Stimulated activated CD8-positive, alpha-beta memory T cell treated with anti-CD3 and anti-CD28 coated beads, Interleukin-4, amount 100 ng/mL, for 1 hour (primary cell): ENCODE data around the gene GPRC5D.

Experiments used
- DNase-seq, 2 donors: peaks; one replicate each; pipeline ENCODE4 v3.0.0-alpha.2; 2020; ENCODE audit warnings: low read depth in 2 of 2, low spot score in 1 of 2

The GPRC5D gene

DNA sequence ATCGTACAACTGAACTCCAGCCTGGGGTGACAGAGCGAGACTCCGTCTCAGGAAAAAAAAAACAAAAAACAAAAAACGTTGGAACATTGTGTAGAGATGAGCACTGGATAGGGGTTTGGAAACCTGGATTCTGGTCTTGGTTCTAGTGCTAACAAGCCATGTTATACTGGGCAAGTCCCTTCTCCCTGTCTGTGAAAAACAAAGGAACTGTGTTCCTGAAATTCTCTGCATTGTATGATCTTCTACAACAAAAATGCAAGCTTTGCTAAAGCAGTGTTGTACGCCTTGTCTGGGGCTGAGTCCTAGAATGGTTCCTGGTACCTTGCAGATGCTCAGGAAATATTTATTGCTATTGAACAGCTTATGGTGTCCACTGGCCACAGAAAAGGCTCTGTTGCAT, 13.4 kb downstream of the GPRC5D start:
- DNase-seq: no peak

DNA sequence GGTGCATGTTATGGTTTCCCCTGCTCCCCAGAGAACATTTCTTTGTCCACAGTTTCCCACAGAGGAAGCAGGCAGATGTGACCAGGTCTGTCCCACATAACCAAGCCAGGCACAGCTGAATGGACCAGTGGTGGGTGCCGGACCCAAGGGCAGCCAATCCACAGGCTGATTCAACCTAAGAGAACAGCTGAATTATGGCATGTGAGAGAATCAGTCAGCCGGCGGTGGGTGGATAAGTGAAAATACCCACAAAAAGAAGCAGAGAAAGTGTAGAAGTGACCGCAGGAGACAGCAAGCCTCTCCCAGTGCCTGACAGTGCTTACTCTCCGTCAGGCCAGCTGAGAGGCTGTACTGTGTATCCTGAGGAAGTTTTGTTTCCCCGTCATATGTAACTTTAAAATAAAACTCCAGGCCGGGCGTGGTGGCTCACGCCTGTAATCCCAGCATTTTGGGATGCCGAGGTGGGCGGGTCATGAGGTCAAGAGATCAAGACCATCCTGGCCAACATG, 14.9 kb downstream of the GPRC5D start:
- DNase-seq: no peak

DNA sequence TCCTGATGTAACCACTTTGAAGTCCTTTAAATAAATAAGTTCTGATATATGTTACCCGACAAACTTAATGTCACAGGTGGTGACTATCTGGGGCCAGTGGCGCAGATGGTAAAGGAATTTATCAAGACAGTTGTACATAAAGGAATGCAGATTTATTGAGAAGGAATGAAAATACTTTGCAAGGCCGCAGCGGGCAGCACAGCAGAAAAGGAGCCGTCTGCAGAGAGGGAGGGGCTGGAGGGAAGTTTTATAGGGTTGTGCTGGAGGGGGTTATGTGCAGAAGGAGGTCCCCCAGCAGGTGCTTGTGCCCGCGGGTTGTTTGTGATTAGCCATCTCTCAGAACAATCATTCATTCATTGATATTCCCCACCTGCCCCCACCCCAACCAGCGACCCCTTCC, 17.4 kb downstream of the GPRC5D start:
- DNase-seq: no peak

DNA sequence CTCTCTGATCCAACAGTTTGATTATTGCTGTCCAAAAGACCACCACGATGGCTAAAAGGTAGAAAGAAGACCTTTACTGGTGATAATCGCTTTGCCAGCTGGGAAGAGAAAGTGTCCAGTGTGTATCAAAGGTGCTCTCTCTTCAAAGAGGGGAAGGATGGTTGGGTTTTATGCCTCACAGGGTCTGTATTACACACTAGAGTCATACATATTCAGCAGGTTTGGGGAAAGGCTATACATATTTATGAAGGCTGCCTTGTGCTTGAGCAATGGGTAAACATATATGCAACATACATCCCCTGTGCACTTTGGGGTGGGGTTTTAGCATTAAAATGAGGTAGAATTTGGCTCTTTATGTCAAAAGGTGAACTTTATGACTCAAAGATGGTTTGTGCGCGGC, 18.2 kb downstream of the GPRC5D start:
- no peak for DNase-seq

DNA sequence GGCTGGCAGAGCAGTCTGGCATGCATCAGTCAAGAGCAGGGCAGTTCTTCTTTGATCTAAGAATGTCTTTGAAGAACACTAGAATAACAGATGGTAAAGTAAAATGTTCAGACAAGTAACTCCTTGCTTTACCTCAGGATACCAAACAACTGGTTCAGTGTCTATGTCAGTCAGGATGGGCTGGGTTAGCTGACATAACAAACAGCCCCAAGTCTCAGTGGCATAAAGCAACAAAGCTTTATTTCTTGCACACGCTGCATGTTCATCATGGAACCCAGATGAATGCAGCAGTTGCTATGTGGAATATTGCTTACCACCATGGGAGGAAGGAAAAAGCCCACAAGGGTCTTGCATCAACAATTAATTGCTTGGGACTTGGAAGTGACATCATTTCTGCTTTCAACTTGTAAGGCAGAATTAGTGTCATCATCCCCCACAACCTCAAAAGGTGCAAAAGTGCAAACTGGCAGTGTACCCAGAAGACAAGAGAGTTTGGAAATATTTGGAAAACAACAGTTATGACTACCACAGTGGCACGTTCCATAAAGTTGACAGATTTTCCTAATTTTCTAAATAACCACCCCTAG, 21.2 kb downstream of the GPRC5D start:
- no peak for DNase-seq

DNA sequence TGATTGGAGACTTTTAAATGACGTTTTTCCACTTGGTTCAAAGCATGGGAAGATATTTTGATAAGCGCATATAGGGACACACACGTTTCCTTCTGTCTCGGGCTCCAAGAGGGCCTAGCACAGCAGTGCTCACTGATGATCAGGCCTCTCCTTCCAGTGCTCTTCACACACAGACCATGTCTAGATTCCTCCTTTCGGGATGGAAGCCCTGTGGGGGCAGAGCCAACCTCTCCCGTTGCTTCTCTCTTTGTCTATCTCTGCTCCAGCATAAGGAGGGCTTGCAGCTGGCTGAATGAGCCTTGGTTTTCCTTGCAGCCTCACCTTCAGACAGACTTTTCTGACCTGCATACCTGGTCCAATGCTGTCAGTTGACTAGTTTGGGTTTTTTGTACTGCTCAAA, 22.3 kb downstream of the GPRC5D start:
- DNase-seq: no peak

DNA sequence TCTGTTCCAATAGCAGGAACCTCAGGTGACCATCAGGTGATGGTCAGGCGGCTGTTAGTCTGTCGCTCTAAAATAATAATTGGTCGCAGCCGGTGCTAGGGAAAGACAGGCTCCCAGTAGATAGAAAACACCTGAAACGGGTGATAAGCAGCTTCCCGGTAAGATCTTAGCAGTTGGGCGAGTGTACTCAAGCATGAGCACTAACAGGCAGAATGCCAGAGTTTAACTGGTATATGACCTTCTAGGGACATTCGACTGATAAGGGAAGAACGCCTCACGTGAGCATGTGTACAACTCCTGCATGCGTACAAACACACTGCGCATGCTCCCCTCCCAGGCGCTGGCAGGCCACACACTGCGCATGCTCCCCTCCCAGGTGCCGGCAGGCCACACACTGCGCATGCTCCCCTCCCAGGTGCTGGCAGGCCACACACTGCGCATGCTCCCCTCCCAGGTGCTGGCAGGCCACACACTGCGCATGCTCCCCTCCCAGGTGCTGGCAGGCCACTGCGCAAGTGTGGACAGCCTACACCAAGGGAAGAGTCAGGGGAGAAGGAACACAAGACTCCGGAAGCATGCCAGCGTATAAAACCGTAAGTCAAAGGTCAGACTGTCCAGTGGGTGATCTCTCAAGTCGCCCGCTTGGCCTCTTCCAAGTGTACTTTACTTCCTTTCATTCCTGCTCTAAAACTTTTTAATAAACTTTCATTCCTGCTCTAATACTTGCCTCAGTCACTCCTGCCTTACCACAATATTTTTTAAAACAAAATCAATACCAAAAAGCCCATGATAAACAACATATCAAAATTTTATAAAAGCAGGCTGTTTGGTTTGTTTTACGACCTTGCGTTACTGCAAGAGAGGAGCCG, 24.5 kb downstream of the GPRC5D start:
- peak in 1 of 2 donors; percentile 0 for DNase-seq

DNA sequence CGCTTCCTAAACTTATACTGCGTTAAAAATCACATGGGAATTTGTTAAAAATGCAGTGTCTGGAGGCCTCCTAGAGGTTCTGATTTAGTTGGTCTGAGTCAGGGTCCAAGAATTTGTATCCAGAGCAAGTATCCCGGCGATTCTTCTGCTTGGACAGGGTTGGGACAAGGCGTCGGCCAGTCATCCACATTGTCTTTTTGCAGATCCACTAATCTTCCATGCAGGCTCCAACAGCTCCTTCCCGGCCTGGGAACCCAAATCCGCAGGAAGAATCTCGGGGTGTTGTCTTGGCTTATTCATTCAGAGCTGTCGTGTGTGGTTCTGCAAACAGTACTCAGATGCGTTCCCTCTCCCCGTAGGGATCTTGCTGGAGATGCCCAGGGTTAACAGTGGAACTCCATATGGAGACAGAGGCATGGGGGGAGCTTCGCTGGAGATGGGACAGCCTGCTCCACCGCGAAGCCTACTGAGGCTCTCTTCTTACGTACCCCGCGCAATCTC, 25.3 kb downstream of the GPRC5D start:
- DNase-seq: no peak

DNA sequence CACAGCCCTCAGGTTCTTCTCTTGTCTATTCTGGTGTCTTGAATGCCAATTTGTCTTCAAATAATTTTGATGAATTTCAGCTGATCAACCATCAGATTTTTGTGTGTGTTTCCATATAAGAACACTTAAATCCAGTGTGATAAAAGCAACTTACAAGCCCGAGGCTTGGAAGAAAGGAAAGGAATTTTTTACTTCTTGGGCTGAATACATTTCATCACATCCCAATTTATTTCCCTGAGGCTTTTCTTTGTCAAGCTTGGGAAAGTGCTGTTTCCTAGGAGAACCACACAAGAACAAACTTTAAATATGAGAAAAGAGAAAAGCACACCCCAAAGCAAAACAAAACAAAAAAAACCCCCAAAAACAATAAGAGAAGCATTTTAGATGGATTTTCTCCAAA, 26.6 kb downstream of the GPRC5D start:
- no peak for DNase-seq

DNA sequence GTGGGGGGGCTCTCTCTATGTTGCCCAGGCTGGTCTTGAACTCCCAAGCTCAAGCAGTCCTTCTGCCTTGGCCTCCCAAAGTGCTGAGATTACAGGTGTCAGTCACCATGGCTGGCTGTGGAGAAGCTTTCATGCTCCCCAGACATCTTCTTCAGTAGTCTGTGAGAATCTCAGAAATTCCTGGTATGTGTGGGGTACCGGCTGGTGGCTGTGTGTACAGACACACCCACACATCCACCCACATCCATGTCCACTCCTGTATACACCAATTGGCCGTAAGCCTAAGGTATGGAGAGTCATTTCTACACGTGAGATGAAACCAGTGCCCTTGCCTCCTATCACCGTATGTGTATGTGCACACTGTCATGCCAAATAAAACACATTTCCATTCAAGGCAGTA, 27.8 kb downstream of the GPRC5D start:
- DNase-seq: no peak

DNA sequence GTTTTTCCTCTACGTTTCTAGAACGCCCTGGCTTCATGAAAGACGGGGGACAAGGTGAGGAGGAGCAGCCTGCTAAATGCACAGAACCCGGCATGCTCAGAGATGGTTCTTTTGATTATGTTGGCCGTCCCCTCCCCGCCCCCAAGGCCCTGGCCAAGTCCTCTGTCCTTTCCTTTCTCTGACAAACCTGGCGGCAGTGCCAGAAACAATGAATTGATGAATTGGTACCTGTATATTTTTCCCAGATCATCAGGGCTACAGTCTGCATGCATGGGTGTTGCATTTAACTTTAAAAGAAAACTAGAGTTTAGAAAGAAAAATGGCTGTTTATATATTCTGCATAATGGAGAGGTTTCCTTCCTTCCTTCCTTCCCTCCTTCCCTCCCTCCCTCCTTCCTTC, 29.0 kb downstream of the GPRC5D start:
- no peak for DNase-seq

DNA sequence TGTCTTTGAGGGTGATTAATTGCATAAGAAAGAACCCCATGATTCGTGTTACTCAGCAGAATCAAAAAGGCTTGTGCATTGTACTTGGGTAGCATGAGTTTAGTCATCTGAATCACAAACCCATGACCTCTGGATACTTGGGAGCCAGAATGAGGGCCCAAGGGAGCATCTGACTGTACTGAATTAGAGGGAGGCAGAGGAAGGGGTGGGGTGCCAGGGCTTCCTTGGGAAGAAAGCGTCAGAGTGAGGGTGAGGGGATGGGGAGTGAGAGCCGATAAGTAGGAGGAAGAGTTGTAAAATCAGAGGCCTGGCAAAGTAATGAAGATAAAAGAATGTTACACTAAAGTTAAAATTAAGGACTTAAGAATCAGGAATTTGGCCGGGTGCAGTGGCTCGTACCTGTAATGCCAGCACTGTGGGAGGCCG, 29.8 kb downstream of the GPRC5D start:
- DNase-seq: no peak

DNA sequence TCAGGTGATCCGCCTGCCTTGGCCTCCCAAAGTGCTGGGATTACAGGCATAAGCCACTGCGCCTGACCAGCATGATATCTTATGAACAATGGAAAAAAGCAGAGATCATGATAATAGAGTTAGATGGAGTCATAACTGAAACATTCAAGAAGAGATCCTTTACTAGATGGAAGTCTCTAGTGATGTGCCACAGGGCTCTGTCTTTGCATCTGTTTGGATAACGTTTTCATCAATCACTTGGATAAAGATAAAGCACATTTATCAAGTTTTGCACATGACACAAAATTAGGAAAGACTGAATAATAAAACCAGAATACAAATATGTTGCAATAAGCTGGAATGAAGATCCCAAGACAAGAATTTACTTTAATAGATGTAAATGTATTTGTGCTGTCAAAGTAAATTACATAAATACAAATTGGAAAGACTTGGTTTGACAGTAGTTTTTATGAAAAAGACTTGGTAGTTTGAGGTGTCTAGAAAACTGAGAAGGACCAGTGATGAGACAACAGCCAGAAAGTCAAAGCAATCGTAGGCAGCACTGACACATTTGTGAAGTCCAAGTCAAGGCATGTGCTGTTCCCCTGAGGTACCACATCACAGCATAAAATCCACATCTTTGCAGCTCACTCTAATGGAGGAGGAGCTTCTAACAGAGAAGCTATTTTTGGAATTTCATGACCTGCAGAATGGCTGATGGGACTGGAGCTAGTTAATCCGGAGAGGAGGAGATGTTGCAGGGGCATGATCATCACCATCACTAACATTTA, 32.1 kb downstream of the GPRC5D start:
- no peak for DNase-seq

DNA sequence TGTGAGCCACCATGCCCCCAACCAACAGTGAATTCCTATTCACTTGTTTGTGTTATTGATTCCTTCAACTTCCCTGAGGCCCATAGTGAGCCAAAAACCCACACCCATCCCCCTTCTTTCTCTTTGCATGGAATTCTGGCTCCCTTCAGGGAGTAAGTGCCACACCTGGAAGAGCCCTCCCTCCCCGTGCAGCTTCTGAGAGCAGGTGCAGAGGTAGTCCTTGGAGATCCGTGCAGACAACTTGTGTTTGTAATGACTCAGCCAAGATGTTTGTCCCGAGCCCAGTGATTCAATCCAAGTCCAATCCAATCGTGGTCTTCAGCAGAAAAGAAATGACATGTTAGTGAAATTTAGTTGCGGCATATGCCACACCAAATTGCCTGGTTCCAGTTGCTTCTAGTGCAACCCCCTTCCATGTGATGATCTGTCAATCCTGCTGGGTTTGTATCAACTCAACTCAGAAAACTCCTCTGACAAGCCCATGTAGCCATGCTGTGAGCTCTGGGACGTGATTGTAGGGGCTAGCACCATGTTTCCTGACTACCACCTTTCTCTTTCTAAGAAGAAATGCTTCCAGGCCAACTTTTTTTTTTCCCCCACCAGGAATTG, 33.1 kb downstream of the GPRC5D start:
- DNase-seq: no peak

DNA sequence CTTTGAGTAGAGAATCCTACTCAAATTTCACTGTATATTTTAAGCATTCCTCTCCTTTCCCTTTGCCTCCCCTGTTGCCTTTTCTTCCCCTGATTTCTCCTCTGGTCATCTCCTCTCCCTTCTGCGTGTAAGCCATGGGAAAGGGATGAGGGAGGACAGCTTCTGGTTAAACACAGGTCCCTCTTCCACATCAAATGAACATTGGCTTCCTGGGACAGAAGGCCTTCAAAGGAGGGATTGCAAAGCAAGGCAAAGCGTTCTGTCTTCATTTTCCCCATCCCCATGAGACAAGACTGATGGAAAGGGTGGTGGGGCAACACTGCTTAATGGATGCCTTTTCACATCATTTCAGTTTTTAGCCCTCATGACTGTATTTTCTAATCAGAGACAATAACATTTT, 34.5 kb downstream of the GPRC5D start:
- no peak for DNase-seq

DNA sequence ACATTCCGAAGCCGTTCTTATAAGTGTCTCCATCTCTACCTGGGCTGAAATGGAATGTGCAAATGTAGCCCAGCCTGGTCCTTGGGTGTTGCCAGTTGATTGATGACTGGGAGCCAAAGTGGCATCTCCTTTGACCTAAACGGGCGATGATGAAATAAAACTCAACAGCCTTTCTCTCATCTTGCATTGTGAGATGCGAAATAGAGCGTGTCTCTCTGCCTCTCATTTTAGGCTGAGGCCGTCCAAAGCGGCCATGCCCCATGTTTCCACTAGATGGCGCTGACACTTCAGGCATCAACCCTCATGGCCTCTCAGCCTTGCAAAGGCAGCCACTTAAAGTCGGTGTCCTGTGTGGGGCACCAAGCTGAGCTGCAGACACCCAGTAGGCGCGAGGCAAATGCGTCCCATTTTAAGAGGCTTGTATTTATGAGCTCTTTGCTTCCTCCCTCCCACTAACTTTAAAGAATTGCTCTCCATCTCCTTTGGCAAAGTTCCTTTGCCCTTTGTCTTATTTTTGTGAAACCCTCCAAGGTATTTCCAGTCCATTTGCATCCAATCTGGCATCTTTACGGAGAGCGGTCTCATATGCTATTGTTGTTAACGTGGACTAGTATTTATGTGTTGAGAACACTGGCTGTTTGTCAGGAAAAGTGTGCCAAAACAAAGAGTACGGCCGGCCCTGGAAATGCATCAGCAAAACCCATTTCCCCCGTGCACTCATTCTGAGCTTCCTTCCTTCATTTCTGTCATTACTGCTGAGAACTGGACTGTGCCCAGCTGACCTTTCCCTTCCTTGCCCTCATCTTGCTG, 35.6 kb downstream of the GPRC5D start:
- DNase-seq: peak; percentile 65 to 76

DNA sequence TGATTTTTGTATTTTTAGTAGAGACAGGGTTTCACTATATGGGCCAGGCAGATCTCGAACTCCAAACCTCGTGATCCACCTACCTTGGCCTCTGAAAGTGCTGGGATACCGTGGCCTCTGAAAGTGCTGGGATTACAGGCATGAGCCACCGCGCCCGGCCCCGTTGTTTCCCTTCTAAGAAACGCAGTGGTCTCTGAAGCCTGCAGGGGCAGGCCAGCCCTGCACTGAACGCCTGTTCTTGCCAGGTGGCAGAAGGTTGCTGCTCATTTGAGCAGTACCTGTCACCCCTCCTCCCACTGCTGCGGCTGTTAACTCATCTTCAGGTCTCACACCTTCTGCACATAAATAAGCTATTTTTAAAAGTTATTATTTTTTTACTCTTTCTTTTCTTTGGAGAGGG, 36.3 kb downstream of the GPRC5D start:
- no peak for DNase-seq

DNA sequence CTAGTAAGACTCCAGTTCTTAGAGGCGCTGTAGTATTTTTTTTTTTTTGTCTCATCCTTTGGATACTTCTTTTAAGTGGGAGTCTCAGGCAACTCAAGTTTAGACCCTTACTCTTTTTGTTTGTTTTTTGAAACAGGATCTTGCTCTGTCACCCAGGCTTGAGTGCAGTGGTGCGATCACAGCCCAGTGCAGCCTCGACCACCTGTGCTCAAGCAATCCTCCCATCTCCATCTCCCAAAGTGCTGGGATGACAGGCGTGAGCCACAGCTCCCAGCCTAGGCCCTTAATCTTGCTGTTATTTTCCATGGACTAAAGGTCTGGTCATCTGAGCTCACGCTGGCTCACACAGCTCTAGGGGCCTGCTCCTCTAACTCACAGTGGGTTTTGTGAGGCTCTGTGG, 39.3 kb downstream of the GPRC5D start:
- no peak for DNase-seq

DNA sequence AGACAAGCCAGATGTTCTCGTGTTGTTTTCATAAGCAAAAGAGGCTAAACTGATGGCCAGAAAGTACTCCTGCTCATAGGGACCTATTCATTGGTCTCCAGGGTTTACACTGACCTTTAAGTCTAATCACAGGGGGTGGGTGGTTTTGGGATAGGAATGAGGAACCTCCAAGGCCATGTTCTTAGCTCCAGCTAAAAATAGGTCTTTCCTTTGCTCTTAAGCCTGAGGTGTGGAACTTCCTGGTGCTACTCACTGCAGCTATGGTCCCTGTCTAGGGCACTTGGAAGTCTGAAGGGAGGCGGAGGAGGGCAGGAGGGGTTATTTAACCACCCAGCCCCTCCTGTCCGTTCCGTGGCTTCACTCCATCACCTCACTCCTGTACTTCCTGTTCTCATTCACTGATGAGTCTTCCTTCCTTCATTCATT, 42.0 kb downstream of the GPRC5D start:
- no peak for DNase-seq

DNA sequence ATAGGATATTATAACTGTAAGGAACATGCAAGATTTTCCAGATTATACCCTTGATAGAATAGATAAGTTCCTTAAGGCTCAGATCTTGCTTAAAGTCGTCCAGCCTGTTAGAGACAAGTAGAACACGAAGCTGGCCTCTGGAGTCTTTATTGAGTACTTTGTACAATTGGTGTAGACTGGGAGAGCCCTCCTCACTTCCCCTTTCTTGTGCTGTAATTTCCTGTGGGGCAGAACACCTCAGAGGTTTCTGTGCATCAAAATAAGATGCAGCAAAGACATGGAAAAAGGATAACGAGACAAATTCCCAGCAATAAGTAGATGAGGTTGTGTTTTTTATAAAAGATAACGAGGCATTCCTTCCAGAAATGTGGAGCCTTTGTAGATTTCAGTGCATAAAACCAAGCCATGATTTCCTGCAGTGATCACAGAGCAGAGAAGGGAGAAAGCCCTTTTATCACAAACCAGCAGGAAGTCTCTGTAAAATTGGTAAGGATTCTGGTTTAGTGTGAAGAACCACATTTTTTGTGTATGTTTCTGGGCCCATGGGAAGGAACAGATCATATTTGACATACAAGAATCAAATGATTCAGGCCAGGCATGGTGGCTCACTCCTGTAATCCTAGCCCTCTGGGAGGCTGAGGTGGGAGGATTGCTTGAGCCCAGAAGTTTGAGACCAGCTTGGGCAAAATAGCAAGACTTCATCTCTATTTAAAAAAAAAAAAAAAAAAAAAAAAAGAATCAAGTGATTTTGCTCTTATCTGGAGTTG, 42.6 kb downstream of the GPRC5D start:
- no peak for DNase-seq
